Stimulated activated CD4-positive, alpha-beta T cell treated with anti-CD3 and anti-CD28 coated beads, Interleukin-12 subunit alpha, Interleukin-12 subunit beta, amount 100 ng/mL, for 4 hours (primary cell): ENCODE results near the gene RNASE7.

Experiments used
- DNase-seq: peaks from one replicate; pipeline ENCODE4 v3.0.0-alpha.2; 2020

RNASE7 gene

GRCh38 chr14:21069388-21070082 lies 27.4 kb downstream of the RNASE7 start:
- DNase-seq, result no peak

GRCh38 chr14:21070083-21070609 lies 28.0 kb downstream of the RNASE7 start, which contains the start of gene ARHGEF40:
Gene ARHGEF40, plus strand, starts transcription at chr14:21070304. Its CDS starts 93 bp downstream, at chr14:21070397.
- DNase-seq, result peak; percentile 26

DNA sequence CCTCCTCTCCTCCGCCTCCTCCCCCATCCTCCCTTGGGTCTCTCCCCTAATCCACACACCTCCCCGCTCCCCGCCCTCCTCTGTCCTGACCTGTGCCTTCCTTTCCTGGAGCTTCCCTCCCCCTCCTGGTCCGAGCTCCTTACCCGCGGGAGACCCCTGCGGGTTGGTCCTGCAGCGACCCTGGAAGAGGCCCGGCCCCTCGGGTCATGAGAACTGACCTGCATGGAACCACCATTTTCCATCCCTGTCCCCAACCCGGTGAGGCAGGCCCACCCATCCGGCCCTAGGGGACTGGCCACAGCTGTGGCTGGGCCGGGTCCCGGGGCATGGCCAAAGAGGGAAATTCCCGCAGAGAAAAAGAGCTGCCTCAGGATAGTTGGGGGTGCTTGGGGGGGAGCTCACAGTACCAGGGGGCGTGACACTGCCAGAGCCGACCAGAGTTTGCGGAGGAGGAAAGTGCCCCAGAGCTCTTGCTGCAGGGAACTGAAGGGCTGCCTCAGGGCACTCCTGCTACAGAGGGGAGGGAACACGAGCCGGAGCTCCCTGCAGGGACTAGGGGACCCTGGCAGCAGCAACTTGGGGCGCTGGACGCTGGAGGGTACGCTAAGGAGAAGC lies 28.6 kb downstream of the RNASE7 start:
- DNase-seq, result peak; percentile 4

DNA sequence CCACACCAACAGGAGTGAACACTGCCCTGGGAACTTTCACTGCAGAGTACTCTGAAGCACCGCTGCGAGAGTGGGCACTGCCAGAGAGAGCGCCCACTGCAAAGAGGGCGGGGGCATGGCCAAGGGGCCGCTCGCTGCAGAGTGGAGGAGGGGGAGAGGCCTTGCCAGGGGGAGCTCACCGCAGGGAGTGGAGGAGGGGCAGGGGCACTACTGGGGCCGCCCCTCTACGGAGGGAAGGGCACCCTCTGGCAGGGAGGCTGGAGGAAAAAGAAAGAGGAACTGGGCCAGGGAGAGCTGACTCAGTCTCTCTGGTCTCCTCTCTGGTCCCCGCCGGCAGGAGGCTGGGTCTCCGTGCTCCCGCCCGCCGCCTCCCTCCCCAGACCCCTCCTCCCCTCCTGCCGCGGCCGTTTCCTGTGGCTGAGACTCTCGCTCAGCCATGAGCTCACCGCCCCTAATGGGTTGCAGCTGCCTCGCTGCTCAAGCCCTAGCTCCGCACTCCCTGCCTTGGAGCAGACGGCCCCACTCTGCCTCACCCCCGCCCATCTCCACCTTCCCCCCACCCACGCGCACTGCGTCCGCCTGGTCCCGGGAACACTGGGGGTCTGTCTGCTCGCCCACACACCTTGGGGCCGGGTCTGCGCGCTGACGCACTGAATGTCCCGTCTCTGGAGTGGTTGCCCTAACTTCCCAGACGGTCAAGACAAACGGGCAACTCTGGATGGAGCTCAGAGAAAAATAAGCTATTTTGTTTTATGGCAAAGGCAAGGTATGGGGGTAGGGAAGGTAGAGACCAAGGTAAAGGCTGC lies 29.3 kb downstream of the RNASE7 start:
- peak; percentile 35 for DNase-seq

DNA sequence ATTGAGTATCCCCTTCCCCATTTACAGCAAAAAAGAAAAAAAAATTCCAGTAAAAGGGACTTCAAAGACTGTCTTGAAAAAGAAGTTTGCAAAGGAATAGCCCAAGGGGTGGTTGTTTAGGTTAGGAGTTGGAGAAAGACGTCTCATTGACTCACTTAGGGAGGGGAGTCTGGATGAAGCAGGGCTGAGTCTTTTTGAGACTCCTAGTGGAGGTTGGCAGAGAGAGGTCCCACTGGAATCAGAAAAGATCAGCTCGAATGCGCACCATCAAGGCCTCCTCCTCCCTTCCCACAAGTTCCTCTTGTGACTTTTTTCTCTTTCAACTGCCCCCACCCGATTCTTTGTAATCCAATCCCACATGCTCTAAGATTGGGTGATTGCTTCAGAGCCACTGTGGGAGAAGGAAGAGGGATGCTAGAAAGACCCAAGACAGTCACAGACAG lies 29.9 kb downstream of the RNASE7 start:
- no peak for DNase-seq

DNA sequence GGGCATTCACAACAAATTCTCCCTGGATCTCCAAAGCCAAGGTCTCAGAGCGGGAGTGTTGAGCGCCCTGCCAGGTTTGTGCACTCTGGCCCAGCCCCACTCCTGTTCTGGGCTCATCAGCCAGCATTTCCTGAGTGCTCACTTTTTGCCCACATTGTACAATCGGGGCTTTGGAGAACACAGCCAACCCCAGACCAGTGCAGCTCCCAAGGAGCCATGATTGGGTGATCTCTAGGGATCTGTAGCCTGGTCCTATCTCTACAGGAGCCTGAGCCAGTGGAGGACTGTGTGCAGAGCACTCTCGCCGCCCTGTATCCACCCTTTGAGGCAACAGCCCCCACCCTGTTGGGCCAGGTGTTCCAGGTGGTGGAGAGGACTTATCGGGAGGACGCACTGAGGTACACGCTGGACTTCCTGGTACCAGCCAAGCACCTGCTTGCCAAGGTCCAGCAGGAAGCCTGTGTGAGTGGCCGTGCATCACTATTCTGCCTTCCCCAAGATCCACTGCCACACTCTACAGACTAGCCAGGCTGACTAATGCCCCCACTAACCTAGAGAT lies 30.7 kb downstream of the RNASE7 start:
- no peak for DNase-seq

GRCh38 chr14:21073921-21074320 lies 31.8 kb downstream of the RNASE7 start:
- DNase-seq, result no peak

DNA sequence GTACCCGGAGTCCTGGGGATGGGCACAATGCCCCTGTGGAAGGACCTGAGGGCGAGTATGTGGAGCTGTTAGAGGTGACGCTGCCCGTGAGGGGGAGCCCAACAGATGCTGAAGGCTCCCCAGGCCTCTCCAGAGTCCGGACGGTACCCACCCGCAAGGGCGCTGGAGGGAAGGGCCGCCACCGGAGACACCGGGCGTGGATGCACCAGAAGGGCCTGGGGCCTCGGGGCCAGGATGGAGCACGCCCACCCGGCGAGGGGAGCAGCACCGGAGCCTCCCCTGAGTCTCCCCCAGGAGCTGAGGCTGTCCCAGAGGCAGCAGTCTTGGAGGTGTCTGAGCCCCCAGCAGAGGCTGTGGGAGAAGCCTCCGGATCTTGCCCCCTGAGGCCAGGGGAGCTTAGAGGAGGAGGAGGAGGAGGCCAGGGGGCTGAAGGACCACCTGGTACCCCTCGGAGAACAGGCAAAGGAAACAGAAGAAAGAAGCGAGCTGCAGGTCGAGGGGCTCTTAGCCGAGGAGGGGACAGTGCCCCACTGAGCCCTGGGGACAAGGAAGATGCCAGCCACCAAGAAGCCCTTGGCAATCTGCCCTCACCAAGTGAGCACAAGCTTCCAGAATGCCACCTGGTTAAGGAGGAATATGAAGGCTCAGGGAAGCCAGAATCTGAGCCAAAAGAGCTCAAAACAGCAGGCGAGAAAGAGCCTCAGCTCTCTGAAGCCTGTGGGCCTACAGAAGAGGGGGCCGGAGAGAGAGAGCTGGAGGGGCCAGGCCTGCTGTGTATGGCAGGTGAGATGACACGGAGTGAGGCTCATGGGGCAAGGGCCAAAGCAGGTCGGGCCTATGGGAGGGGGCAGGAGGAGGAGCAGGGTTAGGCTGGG lies 32.5 kb downstream of the RNASE7 start:
- DNase-seq, result no peak

DNA sequence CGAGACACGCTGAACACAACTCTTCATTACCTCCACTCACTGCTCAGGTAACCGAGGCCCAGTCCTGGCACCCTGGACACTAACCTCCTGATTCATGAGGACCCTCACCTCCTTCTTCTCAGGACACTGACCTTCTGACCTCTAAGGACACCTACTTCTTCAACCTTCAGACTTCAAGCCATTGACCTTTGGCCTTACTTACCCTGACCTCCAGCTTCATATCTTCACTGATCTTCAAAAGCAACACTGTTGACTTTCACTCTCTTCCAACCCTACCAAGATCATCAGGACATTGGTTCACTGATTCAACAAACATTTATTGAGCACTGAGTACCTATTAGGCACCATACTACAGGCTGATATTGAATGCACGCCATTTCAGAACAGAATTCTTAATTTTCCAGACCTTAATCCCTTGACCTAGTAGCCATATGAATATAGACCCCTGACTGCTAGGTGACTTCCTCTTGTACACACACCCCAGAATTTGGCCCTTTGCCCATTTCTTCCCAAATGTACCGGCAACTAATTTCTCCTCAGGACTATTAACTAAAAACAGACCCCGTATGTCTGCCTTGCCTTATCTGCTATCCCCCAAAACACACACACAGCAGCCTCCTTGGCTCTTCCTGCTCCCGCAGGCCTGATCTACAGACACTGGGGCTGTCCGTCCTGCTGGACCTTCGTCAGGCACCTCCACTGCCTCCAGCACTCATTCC lies 33.7 kb downstream of the RNASE7 start:
- no peak for DNase-seq

DNA sequence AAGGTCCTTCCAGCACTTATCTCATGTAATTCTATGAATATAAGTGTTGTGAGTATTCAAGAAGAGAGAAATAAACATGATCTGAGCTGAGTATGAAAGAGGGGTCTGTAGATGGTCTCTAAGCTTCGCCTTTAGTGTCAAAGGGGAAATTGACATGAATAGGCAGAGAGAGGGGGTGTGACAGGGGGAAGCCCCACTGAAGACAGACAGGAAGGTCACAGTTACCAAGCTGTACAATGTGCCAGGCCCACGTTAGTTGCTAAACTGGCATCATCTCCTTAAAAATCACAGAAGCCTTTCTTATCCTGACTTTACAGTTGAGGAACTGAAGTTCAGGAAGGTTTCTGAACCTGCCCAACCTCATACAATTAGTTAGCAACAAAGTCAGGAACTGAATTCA lies 35.5 kb downstream of the RNASE7 start:
- DNase-seq, result no peak

- no peak for DNase-seq
These were observed 36.1 kb downstream of the RNASE7 start for GRCh38 chr14:21078287-21078686.

- no peak for DNase-seq
These were observed 36.6 kb downstream of the RNASE7 start for GRCh38 chr14:21078726-21079125.

- no peak for DNase-seq
These were observed 39.5 kb downstream of the RNASE7 start for GRCh38 chr14:21081521-21082142.

DNA sequence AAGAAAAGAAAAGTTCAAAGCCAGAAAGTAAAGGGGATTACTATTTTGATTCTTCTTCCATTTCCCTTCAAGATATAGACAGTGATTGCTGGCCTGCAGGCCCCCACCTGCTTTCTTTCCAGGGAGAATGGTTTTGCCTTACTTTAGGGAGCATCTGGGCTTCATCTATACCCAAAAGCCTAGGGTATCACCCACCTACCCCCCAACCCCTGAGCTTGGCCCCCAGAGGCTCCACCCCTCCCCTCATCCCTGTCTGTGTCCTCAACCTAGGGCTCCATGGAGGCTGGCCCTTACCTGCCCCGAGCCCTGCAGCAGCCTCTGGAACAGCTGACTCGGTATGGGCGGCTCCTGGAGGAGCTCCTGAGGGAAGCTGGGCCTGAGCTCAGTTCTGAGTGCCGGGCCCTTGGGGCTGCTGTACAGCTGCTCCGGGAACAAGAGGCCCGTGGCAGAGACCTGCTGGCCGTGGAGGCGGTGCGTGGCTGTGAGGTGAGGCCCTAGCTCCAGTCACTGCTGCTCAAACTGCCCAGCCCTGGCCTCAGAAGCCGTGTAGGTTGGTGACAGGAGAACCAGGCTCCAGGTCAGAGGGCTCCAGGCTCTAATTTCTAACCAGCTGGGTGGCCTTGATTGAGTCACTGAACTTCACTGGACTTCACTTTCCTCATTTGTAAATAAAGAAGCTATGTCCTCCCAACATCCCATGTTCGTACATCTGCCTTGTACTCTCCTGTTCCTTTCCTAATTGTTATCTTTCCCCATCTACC lies 41.6 kb downstream of the RNASE7 start:
- no peak for DNase-seq

- DNase-seq, result no peak
These were observed 42.2 kb downstream of the RNASE7 start for GRCh38 chr14:21084396-21084795.

- DNase-seq, result no peak
These were observed 43.1 kb downstream of the RNASE7 start for GRCh38 chr14:21084998-21085853.

DNA sequence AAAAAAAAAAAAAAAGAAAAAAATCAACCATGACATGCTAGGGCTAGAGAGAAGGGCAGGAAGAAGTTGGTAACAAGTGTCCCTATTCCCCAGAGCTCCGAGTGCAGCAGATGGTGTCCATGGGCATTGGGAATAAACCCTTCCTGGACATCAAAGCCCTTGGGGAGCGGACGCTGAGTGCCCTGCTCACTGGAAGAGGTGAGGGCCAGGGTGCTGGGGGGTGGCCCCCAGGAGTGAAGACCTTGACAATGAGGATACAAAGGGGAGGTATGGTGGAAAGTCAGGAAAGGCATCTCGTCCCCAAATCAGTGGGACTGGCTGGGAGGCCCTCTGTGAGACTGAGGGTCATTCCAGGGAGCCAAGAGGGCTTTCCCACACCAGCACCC lies 44.7 kb downstream of the RNASE7 start:
- no peak for DNase-seq

DNA sequence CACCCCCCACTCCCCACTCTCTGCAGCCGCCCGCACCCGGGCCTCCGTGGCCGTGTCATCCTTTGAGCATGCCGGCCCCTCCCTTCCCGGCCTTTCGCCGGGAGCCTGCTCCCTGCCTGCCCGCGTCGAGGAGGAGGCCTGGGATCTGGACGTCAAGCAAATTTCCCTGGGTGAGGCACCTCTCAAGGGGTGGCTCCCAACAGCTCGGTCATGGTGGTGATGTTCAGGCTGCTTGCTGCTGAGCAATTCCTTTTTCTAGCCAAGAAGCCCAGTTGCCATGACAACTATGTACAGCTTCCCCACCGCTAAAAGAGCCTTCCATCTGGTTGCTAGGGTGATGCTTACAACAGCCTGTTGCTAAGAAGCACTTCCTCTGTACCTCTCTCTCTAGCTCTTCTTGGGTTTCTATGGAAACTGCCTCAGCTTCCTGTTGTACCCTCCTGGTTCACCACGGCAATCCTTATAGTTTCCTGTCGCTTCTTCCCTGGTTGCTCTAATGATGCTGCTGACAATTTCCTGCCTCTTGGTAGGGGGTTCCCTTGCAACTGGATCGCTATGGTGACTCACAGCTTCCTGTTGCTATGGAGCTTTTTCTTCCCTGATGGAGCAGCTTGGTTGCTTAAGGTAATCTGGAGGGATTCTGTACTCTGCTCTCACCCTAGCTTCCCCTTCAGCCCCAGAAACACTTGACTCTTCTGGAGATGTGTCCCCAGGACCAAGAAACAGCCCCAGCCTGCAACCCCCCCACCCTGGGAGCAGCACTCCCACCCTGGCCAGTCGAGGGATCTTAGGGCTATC lies 45.3 kb downstream of the RNASE7 start:
- DNase-seq, result no peak
